Neuronal stem cell (in vitro differentiated cells): Measurements from ENCODE around the gene BIRC6.

Source experiments
- DNase-seq: peaks from one replicate; pipeline ENCODE4 v3.0.0-alpha.2; 2013; ENCODE audit warnings: low spot score
- H2AFZ ChIP-seq: one replicate; pipeline ENCODE4 v1.6.1; 2013; ENCODE audit warnings: mild to moderate bottlenecking, low read length, inconsistent platforms
- H2AK5ac ChIP-seq: 2 replicates; pipeline ENCODE4 v1.6.1; 2013; ENCODE audit warnings: low read depth, mild to moderate bottlenecking, inconsistent platforms, low read length, moderate library complexity, mixed read lengths
- H2BK120ac ChIP-seq: 2 replicates; pipeline ENCODE4 v1.6.1; 2013; ENCODE audit warnings: low read depth, mild to moderate bottlenecking, inconsistent platforms, low read length, moderate library complexity, mixed read lengths
- H2BK12ac ChIP-seq: one replicate; pipeline ENCODE4 v1.6.1; 2013; ENCODE audit warnings: low read length, inconsistent platforms
- H2BK15ac ChIP-seq: 2 replicates; pipeline ENCODE4 v1.6.1; 2013; ENCODE audit warnings: mild to moderate bottlenecking, low read length, inconsistent platforms, mixed read lengths
- H2BK5ac ChIP-seq: one replicate; pipeline ENCODE4 v1.6.1; 2013; ENCODE audit warnings: inconsistent platforms, mild to moderate bottlenecking, low read length, moderate library complexity
- H3K14ac ChIP-seq: one replicate; pipeline ENCODE4 v1.6.1; 2013; ENCODE audit warnings: low read length, inconsistent platforms
- H3K18ac ChIP-seq: 2 replicates; pipeline ENCODE4 v1.6.1; 2013; ENCODE audit warnings: low read length, inconsistent platforms
- H3K23ac ChIP-seq: 2 replicates; pipeline ENCODE4 v1.6.1; 2013; ENCODE audit warnings: low read depth, mild to moderate bottlenecking, mixed read lengths, low read length, inconsistent platforms; ENCODE audit not compliant: poor library complexity
- H3K27ac ChIP-seq: replicated peaks from 3 replicates; pipeline ENCODE4 v1.5.1; 2013; ENCODE audit warnings: low read length, inconsistent platforms
- H3K27me3 ChIP-seq, 3 experiments: 2 replicates each; pipeline ENCODE4 v1.6.1; 2013; ENCODE audit warnings: low read length in 3 of 3, mild to moderate bottlenecking in 2 of 3, inconsistent platforms in 1 of 3, low read depth in 1 of 3, mixed read lengths in 1 of 3, moderate library complexity in 1 of 3; ENCODE audit not compliant: control insufficient read depth in 3 of 3, insufficient read depth in 3 of 3
- H3K36me3 ChIP-seq, 2 donors: replicated peaks in 1 of 2; 2 replicates each; pipeline ENCODE4 v1.6.1; 2013; ENCODE audit warnings: low read length in 2 of 2; ENCODE audit not compliant: control insufficient read depth in 2 of 2, insufficient read depth in 2 of 2
- H3K4ac ChIP-seq: 2 replicates; pipeline ENCODE4 v1.6.1; 2013; ENCODE audit warnings: inconsistent platforms, mild to moderate bottlenecking, low read length, moderate library complexity
- H3K4me1 ChIP-seq, 2 donors: 1 replicate in 1 of 2; 2 replicates in 1 of 2; pipeline ENCODE4 v1.6.1; 2013; ENCODE audit warnings: low read length in 2 of 2, low read depth in 1 of 2; ENCODE audit not compliant: control insufficient read depth in 2 of 2, insufficient read depth in 1 of 2
- H3K4me2 ChIP-seq: one replicate; pipeline ENCODE4 v1.6.1; 2013; ENCODE audit warnings: mild to moderate bottlenecking, low read length, inconsistent platforms; ENCODE audit not compliant: insufficient read depth, poor library complexity, severe bottlenecking
- H3K4me3 ChIP-seq, 2 donors: 2 replicates each; pipeline ENCODE4 v1.5.1; 2013; ENCODE audit warnings: low read length in 2 of 2, mild to moderate bottlenecking in 2 of 2, inconsistent platforms in 1 of 2, moderate library complexity in 1 of 2
- H3K79me1 ChIP-seq: one replicate; pipeline ENCODE4 v1.6.1; 2013; ENCODE audit warnings: low read depth, mild to moderate bottlenecking, inconsistent platforms, low read length, moderate library complexity
- H3K9ac ChIP-seq: one replicate; pipeline ENCODE4 v1.6.1; 2013; ENCODE audit warnings: mild to moderate bottlenecking, low read depth, low read length, inconsistent platforms; ENCODE audit not compliant: poor library complexity
- H3K9me3 ChIP-seq, 2 donors: replicated peaks in 1 of 2; 2 replicates each; pipeline versions ENCODE3 to v1.6.1; 2013; ENCODE audit warnings: low read length in 2 of 2, mild to moderate bottlenecking in 2 of 2, inconsistent platforms in 1 of 2, low read depth in 1 of 2, mixed read lengths in 1 of 2, moderate library complexity in 1 of 2; ENCODE audit not compliant: control insufficient read depth in 2 of 2, insufficient read depth in 1 of 2
- H4K8ac ChIP-seq: one replicate; pipeline ENCODE4 v1.6.1; 2013; ENCODE audit warnings: low read depth, mild to moderate bottlenecking, inconsistent platforms, low read length, moderate library complexity
- H4K91ac ChIP-seq: one replicate; pipeline ENCODE4 v1.6.1; 2013; ENCODE audit warnings: low read length, low read depth, mild to moderate bottlenecking, inconsistent platforms; ENCODE audit not compliant: poor library complexity
- WGBS, 2 donors: extraction: QIAGEN DNeasy Blood & Tissue Kit; methylation state at CpG; one replicate each; pipeline ENCODE4 v1.1.7; 2013; ENCODE audit warnings: missing lambda C conversion rate in 2 of 2, mixed read lengths in 1 of 2; ENCODE audit not compliant: insufficient read length in 2 of 2, insufficient replicate concordance in 1 of 2; ENCODE audit errors: extremely low coverage in 2 of 2; 5-methylcytosine and 5-hydroxymethylcytosine counted together

BIRC6 gene

GRCh38 chr2:32383858-32384257, 27.0 kb downstream of the BIRC6 start:
- Histone ChIP-seq H3K4me3 (no peak overlapping the region), H3K9ac (no peak overlapping the region), H2BK120ac (no peak overlapping the region), H4K8ac (no peak overlapping the region), H2AK5ac (no peak overlapping the region), H3K4me2 (no peak overlapping the region), H3K18ac (no peak overlapping the region), H4K91ac (no peak overlapping the region), H2BK15ac (no peak overlapping the region), H3K27me3 (no peaks in the 10 kb centered on the region), H3K9me3 (no peaks in the 10 kb centered on the region), H3K79me1 (peaks cover 1% of the 10 kb centered on the region), H3K14ac (no peak overlapping the region), H3K23ac (no peak overlapping the region), H3K4ac (no peak overlapping the region), H3K4me1 (no peaks in the 10 kb centered on the region), H2AFZ (no peak overlapping the region), H3K27ac (no peak overlapping the region), H2BK5ac (no peak overlapping the region), H3K36me3 (peaks cover 4 to 96% of the 10 kb centered on the region in 2 donors), H2BK12ac (no peak overlapping the region)
- WGBS, 2 donors = no CpG with 5 or more reads among the region's 1 CpG
- no peak for DNase-seq

DNA sequence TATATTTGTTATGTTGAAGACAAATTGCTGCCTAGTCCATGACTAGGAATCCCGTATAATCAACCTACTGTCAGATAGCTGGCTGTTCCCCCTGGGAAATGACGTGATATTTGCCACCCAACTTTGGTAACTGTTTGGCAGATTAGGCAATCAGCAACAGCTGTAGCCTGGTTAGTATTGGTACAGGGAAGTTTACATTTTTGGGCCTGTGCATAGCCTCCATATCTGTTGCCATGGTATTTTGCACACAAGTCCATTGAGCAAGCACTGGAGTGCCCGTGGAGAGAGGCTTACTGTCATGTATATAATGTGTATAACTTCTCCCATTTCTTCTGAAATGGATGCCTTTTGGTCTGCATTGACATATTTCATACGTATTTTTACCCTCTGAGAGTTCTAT, 27.7 kb downstream of the BIRC6 start:
- H3K27me3 ChIP-seq = no peaks in the 10 kb centered on the region
- no peak overlapping the region for H3K14ac ChIP-seq
- H3K9ac ChIP-seq = no peak overlapping the region
- H2BK15ac ChIP-seq = no peak overlapping the region
- no peak overlapping the region for H2AFZ ChIP-seq
- peaks cover 4 to 97% of the 10 kb centered on the region in 2 donors for H3K36me3 ChIP-seq
- no peak overlapping the region for H3K4me3 ChIP-seq
- no peak overlapping the region for H3K27ac ChIP-seq
- H2BK5ac ChIP-seq = no peak overlapping the region
- H3K4me1 ChIP-seq = no peaks in the 10 kb centered on the region
- H2BK12ac ChIP-seq = no peak overlapping the region
- H3K4me2 ChIP-seq = no peak overlapping the region
- no peak overlapping the region for H2BK120ac ChIP-seq
- H3K23ac ChIP-seq = no peak overlapping the region
- H3K9me3 ChIP-seq = no peaks in the 10 kb centered on the region
- H4K8ac ChIP-seq = no peak overlapping the region
- DNase-seq = no peak
- no peak overlapping the region for H4K91ac ChIP-seq
- WGBS, 2 donors = no CpG with 5 or more reads among the region's 4 CpGs
- H2AK5ac ChIP-seq = no peak overlapping the region
- peaks cover 1% of the 10 kb centered on the region for H3K79me1 ChIP-seq
- no peak overlapping the region for H3K18ac ChIP-seq
- H3K4ac ChIP-seq = no peak overlapping the region

DNA sequence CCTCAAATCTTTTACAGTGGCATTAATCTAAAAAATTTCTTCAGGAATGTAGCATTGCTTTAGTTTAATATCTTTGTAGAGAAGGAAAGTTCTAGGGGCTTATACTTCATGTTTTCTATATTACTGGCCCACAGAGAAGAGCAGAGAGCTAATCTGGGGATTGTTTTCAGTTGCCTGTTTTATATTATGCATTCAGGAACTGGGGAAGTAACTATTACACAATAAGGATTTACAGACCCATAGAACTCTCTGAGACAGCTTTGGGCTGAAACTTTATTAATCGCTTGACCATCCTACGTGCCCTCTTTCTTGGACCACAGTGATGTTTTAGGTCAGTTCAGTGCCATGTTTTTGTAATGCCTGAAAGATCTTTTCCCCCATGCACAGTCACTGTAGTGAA, 29.9 kb downstream of the BIRC6 start:
- no CpG with 5 or more reads among the region's 2 CpGs for WGBS, 2 donors
- H2AK5ac ChIP-seq = no peak overlapping the region
- no peak overlapping the region for H3K4ac ChIP-seq
- no peaks in the 10 kb centered on the region for H3K27me3 ChIP-seq
- H3K14ac ChIP-seq = no peak overlapping the region
- H4K91ac ChIP-seq = no peak overlapping the region
- no peak overlapping the region for H2AFZ ChIP-seq
- no peak overlapping the region for H2BK12ac ChIP-seq
- H3K9ac ChIP-seq = no peak overlapping the region
- H3K27ac ChIP-seq = no peak overlapping the region
- H2BK120ac ChIP-seq = no peak overlapping the region
- no peaks in the 10 kb centered on the region for H3K9me3 ChIP-seq
- H3K4me2 ChIP-seq = no peak overlapping the region
- DNase-seq = no peak
- H3K4me3 ChIP-seq = no peak overlapping the region
- peaks cover 1% of the 10 kb centered on the region for H3K79me1 ChIP-seq
- H3K4me1 ChIP-seq = no peaks in the 10 kb centered on the region
- no peak overlapping the region for H2BK5ac ChIP-seq
- no peak overlapping the region for H2BK15ac ChIP-seq
- H3K23ac ChIP-seq = no peak overlapping the region
- H3K36me3 ChIP-seq = peaks cover 4 to 98% of the 10 kb centered on the region in 2 donors
- no peak overlapping the region for H3K18ac ChIP-seq
- H4K8ac ChIP-seq = no peak overlapping the region

- H2BK12ac ChIP-seq = no peak overlapping the region
- no CpG with 5 or more reads among the region's 5 CpGs for WGBS, 2 donors
- no peak overlapping the region for H3K9ac ChIP-seq
- H4K91ac ChIP-seq = no peak overlapping the region
- H2BK15ac ChIP-seq = no peak overlapping the region
- H3K23ac ChIP-seq = no peak overlapping the region
- no peak overlapping the region for H4K8ac ChIP-seq
- H3K4me2 ChIP-seq = no peak overlapping the region
- H3K4ac ChIP-seq = no peak overlapping the region
- no peaks in the 10 kb centered on the region for H3K27me3 ChIP-seq
- H2AK5ac ChIP-seq = no peak overlapping the region
- H3K4me3 ChIP-seq = no peak overlapping the region
- no peaks in the 10 kb centered on the region for H3K4me1 ChIP-seq
- no peak overlapping the region for H2BK5ac ChIP-seq
- no peak overlapping the region for H3K18ac ChIP-seq
- no peak overlapping the region for H3K14ac ChIP-seq
- H2AFZ ChIP-seq = no peak overlapping the region
- no peaks in the 10 kb centered on the region for H3K9me3 ChIP-seq
- no peaks in the 10 kb centered on the region for H3K79me1 ChIP-seq
- H3K36me3 ChIP-seq = peaks cover 8 to 90% of the 10 kb centered on the region in 2 donors
- no peak overlapping the region for H3K27ac ChIP-seq
- DNase-seq = no peak
- no peak overlapping the region for H2BK120ac ChIP-seq
These were observed 42.4 kb downstream of the BIRC6 start for GRCh38 chr2:32399221-32399620.
